Smooth muscle cell (in vitro differentiated cells): ENCODE results near the gene DROSHA. TPM values are rescaled to one million over a fixed set of nuclear protein-coding genes. Genes with fewer than 3 reads are reported as not detected.

Source experiments
- DNase-seq: peaks from one replicate; lab custom pipeline; 2025; ENCODE audit not compliant: unreplicated experiment; lab: John Stamatoyannopoulos, UW
- H2AFZ ChIP-seq: fragments of 200-600 bp; sonication (generic); 2 replicates; pipeline ENCODE4 v1.6.0; 2016; ENCODE audit warnings: antibody characterized with exemption, low read depth, mild to moderate bottlenecking
- H3F3A ChIP-seq: fragments of 200-600 bp; sonication (generic); 2 replicates; pipeline ENCODE4 v1.6.0; 2017; ENCODE audit warnings: antibody characterized with exemption, low read depth
- H3K27ac ChIP-seq: fragments of 200-600 bp; sonication (generic); 2 replicates; pipeline ENCODE4 v1.5.1; 2016; ENCODE audit warnings: low read depth, mild to moderate bottlenecking
- H3K27me3 ChIP-seq: fragments of 200-600 bp; sonication (generic); 2 replicates; pipeline ENCODE4 v1.6.1; 2016; ENCODE audit warnings: low read depth, mild to moderate bottlenecking
- H3K36me3 ChIP-seq: fragments of 200-600 bp; sonication (generic); 2 replicates; pipeline ENCODE4 v1.5.1; 2016; ENCODE audit warnings: low read depth
- H3K4me1 ChIP-seq: fragments of 200-600 bp; sonication (generic); 2 replicates; pipeline ENCODE4 v1.5.1; 2016; ENCODE audit warnings: low read depth
- H3K4me2 ChIP-seq: fragments of 200-600 bp; sonication (generic); 2 replicates; pipeline ENCODE4 v1.6.0; 2016; ENCODE audit warnings: mild to moderate bottlenecking
- H3K4me3 ChIP-seq: fragments of 200-600 bp; sonication (generic); 2 replicates; pipeline ENCODE4 v1.5.1; 2016; ENCODE audit warnings: mild to moderate bottlenecking
- H3K79me2 ChIP-seq: fragments of 200-600 bp; sonication (generic); 2 replicates; pipeline ENCODE4 v1.6.0; 2016; ENCODE audit warnings: low read depth, mild to moderate bottlenecking
- H3K9ac ChIP-seq: fragments of 200-600 bp; sonication (generic); 2 replicates; pipeline ENCODE4 v1.6.0; 2016; ENCODE audit warnings: low read depth
- H3K9me3 ChIP-seq: fragments of 200-600 bp; sonication (generic); replicated peaks from 2 replicates; pipeline ENCODE4 v1.5.1; 2016; ENCODE audit warnings: low read depth
- H4K20me1 ChIP-seq: fragments of 200-600 bp; sonication (generic); 2 replicates; pipeline ENCODE4 v1.6.0; 2016; ENCODE audit warnings: low read depth
- WGBS: methylation state at CpG from one replicate; pipeline ENCODE4 v1.1.7; 2016; ENCODE audit warnings: low lambda C conversion rate; 5-methylcytosine and 5-hydroxymethylcytosine counted together
- polyA plus RNA-seq: library from polyadenylated mRNA; unstranded; fragments of >200 nt; fragmentation: Nextera tagmentation; extraction: Ambion mirVana; gene quantifications from 2 replicates; pipeline ENCODE4 v1.2.1, GENCODE V29; 2016
- total RNA-seq: library from RNA; depleted of rRNA; stranded (reverse); fragments of >200 nt; gene quantifications from 2 replicates; pipeline ENCODE4 v1.2.3, GENCODE V29; 2014
- TF ChIP-seq, protein P1 (sequence below): fragments of 200-600 bp; sonication (generic); IDR thresholded peaks from 2 replicates; pipeline ENCODE4 v1.5.1; 2017; ENCODE audit warnings: borderline replicate concordance, mild to moderate bottlenecking, antibody characterized with exemption; ENCODE audit not compliant: insufficient read depth, poor library complexity, severe bottlenecking

DROSHA gene
- total and polyA plus RNA-seq, 2 experiments from 2014 or later, result 35.3 to 50.5 TPM

DNA sequence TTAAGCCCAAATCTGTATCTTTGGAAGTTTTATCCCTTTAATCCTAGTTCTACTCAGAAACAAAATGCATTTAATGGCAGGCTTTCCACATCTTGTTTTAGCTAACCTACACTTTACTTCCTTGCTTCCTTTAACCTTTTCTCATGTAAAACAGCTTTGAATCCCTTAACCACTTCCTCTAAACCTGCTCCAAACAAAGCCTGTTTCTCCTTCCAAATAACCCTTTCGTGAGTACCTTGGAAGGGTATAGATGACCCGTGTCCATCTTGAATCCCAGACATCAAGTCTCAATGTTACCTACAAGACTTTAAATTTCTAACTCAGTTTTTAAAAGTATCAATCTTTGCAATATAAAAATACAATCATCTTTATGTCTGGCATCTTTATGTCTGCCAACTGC, 78.4 kb downstream of the DROSHA start:
- Histone ChIP-seq H4K20me1 (no peaks in the 10 kb centered on the region), H3K9me3 (peaks cover 18% of the 10 kb centered on the region), H3K4me2 (no peak overlapping the region), H3F3A (no peaks in the 10 kb centered on the region), H3K27me3 (no peaks in the 10 kb centered on the region), H3K27ac (no peak overlapping the region), H3K36me3 (peaks cover 50% of the 10 kb centered on the region), H2AFZ (no peak overlapping the region), H3K9ac (no peak overlapping the region), H3K4me1 (no peaks in the 10 kb centered on the region), H3K4me3 (no peak overlapping the region), H3K79me2 (no peaks in the 10 kb centered on the region)
- no peak for DNase-seq
- TF ChIP-seq, protein P1, sequence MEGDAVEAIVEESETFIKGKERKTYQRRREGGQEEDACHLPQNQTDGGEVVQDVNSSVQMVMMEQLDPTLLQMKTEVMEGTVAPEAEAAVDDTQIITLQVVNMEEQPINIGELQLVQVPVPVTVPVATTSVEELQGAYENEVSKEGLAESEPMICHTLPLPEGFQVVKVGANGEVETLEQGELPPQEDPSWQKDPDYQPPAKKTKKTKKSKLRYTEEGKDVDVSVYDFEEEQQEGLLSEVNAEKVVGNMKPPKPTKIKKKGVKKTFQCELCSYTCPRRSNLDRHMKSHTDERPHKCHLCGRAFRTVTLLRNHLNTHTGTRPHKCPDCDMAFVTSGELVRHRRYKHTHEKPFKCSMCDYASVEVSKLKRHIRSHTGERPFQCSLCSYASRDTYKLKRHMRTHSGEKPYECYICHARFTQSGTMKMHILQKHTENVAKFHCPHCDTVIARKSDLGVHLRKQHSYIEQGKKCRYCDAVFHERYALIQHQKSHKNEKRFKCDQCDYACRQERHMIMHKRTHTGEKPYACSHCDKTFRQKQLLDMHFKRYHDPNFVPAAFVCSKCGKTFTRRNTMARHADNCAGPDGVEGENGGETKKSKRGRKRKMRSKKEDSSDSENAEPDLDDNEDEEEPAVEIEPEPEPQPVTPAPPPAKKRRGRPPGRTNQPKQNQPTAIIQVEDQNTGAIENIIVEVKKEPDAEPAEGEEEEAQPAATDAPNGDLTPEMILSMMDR, result no peak
- 88% methylated on average over 2 of the region's 2 CpGs for WGBS

GRCh38 chr5:31452314-31452713, 79.6 kb downstream of the DROSHA start:
- H3K4me2 ChIP-seq, result no peak overlapping the region
- TF ChIP-seq, protein P1, result no peak
- no peaks in the 10 kb centered on the region for H3K79me2 ChIP-seq
- WGBS, result 0% methylated on average over 1 of the region's 1 CpG
- peaks cover 50% of the 10 kb centered on the region for H3K36me3 ChIP-seq
- no peak overlapping the region for H3K9ac ChIP-seq
- no peaks in the 10 kb centered on the region for H3K27me3 ChIP-seq
- H3K9me3 ChIP-seq, result peaks cover 18% of the 10 kb centered on the region
- H3K4me3 ChIP-seq, result no peak overlapping the region
- no peaks in the 10 kb centered on the region for H3F3A ChIP-seq
- H3K27ac ChIP-seq, result no peak overlapping the region
- H2AFZ ChIP-seq, result no peak overlapping the region
- H3K4me1 ChIP-seq, result no peaks in the 10 kb centered on the region
- DNase-seq, result no peak
- H4K20me1 ChIP-seq, result no peaks in the 10 kb centered on the region

DNA sequence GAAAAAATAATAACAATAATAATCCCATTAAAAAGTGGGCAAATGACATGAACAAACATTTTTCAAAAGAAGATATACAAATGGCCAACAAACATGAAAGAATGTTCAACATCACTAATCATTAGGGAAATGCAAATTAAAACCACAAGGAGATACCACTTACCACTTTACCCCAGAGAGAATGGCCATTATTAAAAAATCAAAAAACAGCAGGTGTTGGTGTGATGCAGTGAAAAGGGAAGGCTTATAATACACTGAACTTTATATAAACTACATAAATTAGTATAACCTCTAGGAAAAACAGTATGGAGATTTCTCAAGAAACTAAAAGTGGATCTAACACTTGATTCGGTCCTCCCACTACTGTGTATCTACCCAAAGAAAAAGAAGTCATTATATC, 81.9 kb downstream of the DROSHA start:
- H3K4me1 ChIP-seq, result peaks cover 11% of the 10 kb centered on the region
- H3F3A ChIP-seq, result no peaks in the 10 kb centered on the region
- 97% methylated on average over 1 of the region's 1 CpG for WGBS
- no peaks in the 10 kb centered on the region for H4K20me1 ChIP-seq
- no peaks in the 10 kb centered on the region for H3K79me2 ChIP-seq
- no peak overlapping the region for H3K4me2 ChIP-seq
- no peak for DNase-seq
- TF ChIP-seq, protein P1, result no peak
- no peak overlapping the region for H3K9ac ChIP-seq
- H3K27me3 ChIP-seq, result no peaks in the 10 kb centered on the region
- no peak overlapping the region for H3K27ac ChIP-seq
- peaks cover 31% of the 10 kb centered on the region for H3K36me3 ChIP-seq
- no peak overlapping the region for H3K4me3 ChIP-seq
- H2AFZ ChIP-seq, result no peak overlapping the region
- H3K9me3 ChIP-seq, result peaks cover under 1% of the 10 kb centered on the region

GRCh38 chr5:31449174-31449573, 82.7 kb downstream of the DROSHA start:
- Histone ChIP-seq H3K36me3 (peaks cover 30% of the 10 kb centered on the region), H3K27ac (no peak overlapping the region), H2AFZ (no peak overlapping the region), H3F3A (no peaks in the 10 kb centered on the region), H3K9me3 (no peaks in the 10 kb centered on the region), H3K4me2 (no peak overlapping the region), H3K79me2 (no peaks in the 10 kb centered on the region), H3K9ac (no peak overlapping the region), H4K20me1 (no peaks in the 10 kb centered on the region), H3K27me3 (no peaks in the 10 kb centered on the region), H3K4me3 (no peak overlapping the region), H3K4me1 (peaks cover 17% of the 10 kb centered on the region)
- DNase-seq, result no peak
- TF ChIP-seq, protein P1, result no peak
- WGBS, result 97% methylated on average over 7 of the region's 7 CpGs
